Activated CD8-positive, alpha-beta memory T cell treated with anti-CD3 and anti-CD28 coated beads for 1 hour (primary cell): Measurements from ENCODE around the gene NUB1.

Experiments used
- DNase-seq, 2 donors: peaks; one replicate each; pipeline ENCODE4 v3.0.0-alpha.2; 2020; ENCODE audit warnings: low read depth in 1 of 2; ENCODE audit errors: extremely low read depth in 1 of 2

The NUB1 gene

DNA sequence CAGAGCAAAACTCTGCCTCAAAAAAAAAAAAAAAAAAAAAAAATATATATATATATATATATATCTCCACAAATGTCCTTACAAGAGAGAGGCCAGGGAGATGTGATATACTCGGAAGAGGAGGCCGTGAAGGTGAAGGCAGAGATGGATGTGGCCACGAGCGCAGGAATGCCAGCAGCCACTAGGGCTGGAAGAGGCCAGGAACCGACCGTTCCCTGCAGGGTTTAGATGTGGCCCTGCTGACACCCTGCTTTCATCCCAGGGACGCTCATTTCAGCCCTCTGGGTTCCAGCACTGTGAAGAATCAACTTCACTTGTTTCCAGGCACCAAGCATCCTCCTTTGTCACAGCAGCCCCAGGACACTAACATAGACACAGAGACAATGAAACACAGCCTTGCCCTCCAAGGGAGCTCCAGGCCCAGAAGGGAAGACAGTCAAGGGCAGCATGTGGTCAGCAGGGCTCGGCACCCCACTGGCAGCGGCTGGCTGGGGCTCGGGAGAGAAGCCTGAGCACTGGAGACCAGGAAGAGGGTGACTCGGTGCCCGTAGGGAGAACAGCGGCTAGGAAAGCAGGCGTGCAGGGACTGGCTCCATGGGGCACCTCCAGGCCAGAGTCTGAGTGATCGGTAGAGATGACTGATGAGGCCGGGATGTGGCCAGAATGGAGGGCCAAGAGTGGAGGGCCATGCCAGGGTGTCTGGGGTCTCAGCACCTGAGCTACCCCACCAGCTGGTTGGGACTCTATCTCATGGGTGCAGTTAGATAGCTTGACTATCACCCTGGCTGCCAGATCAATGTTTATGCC lies 60.6 kb downstream of the NUB1 start:
- no peak for DNase-seq

DNA sequence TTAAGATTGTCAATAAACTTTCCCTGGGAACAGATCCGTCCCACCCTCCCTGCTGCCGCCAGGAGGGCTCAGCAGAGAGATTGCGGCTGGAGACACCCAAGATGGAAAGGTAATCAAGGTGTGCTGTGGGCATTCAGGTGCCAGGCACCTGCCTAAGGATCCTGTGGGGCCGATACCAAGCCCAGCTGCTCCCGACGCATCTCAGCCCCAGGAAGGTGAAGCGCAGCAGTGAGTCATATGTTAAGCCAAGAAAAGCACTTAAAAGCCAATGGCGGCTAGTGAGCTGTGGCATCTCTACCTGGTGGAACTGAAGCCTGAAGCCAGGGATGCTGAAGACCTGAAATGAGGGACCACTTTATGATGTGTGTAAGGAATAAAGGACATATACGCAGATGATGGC lies 62.2 kb downstream of the NUB1 start:
- DNase-seq: no peak

DNA sequence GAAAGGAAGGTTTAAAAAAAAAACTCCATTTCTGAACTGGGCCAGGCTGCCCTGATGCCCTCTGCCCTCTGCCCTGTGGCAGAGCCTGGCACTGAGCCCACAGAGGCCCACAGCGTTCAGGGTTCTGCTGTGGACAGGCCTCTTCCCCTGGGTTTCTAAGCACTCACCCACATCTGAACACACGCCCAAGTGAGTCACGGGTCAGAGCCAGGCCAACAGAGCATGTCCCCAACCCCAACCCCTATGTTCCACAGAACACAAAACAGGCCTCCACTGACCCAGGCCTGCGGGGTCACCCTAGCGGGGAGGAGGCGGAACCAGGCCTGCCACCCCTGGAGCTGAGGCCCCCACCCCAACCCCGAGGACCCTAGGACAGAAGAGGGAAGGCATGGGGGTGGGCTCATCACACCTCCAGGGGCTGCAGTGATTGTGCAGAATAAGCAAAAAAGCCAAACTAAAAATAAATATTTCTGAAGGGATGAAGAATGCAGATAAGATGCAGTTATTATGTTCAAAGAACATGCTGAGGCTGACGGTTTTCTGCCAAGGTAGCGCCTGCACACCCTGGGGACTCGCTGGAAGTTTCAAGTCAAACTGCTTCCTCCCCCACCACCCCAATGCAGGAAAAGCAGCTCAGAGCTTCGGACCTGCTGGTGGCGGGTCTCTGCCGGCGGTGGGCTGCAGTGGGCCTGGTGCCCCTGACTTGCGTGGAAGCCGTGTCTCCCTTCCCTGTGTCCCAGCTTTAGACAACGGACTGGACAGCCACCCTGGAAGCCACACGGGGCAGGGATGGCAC lies 62.8 kb downstream of the NUB1 start:
- DNase-seq: no peak

DNA sequence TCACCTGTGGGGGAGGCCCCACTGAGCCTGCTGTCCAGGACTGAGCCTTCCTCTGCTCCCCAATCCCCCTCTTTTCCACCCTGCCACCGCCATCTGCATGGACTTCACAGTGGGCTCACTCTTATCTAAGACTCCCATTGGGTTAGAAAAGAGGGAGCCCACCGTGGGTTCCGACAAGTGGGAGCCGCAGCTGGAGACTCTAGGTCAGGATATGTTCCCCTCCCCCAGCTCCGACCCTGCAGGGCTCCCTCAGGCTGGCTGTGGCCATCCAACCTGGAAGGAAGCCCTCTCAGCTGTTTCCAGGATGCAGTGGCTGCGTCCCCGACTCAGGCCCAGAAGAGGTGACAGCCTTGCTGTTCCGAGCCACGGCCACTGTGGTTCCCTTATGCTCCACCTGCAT lies 63.4 kb downstream of the NUB1 start:
- DNase-seq: no peak

DNA sequence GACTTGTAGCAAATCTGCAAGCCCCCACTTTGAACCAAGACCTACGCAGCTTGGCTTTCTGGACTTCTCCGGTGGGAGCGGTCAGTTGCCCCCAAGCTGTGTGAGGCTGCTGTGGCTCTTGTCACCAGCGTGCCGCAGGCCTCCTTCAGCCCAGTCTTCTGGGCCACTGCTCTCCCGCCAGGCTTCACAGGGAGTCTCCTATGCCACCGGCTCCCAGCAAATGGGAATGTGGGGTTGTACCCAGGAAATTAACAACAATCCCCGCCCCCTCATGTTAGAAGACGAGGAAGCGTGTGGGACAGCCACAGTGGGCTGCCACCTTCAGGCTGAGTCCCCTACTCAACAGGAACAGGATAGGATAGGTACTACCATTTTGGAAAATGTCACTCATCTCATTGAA lies 64.0 kb downstream of the NUB1 start:
- no peak for DNase-seq

DNA sequence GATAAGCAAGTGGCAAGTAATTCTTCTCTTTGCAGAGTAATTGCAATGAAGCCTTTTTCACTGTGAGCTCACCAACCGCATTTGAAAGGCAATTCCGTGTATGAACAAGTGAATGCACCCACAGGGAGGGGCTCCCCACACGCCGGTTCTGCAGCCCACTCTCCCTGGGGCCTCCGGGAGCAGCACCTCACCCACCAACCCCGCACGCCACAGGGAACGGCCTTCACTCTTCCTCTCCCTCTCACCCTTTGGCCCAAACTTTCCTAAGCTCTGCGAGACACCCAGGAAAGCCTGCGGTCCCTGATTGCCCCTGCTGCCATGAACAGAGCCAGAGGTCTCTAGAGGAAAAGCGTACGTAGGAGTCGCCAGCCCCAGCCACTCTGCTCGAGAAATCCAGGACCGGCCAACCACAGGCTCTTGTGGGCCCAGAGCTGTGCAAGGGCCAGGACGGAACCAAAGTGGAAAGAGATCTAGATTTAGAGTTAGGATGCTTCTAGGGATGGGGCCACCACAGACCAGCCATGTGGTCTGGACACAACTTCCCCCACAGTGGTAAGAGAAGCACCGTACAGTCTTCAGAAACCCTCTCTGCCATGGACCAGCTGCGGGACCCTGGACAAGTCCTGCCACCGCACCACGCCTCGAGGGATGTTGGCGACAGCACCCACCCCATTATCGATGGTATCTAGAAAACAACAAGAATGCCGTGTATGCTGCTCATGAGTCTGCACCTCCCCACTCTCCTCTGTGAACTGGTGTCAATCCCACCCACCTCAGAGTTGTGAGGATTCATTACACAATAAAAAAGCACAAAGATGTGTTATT lies 64.7 kb downstream of the NUB1 start:
- DNase-seq: no peak

DNA sequence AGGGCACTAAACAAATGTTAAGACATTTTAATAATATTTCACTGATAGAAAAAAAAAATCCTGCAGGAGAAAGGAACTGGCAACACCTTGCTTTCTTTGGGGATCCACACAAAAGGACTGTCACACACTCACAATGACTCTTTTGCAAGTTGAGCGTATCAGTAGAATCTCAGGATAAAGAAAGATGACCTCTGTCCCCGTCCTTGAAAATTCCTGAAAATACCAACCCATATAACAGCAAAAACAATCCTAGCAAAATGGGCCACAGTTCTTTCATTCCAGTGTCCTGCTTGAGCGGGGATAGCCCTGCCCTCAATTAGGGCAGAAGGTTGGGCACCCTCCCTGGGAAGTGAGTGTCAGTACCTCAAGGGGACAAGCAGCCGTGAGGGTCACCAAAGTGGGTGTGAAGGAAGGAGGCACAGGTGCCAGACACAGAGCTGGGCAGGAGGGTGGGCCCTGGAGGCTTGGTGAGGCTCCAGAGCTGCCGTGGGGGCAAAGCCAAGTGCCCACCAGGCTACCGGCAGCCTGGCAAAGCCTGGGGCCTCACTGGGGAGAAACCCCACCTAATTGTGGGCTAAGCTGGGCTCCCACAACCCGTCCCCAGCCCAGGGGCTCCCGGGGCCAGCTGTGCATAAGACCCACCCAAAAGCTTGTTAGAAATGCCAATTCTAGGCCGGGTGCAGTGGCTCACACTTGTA lies 65.4 kb downstream of the NUB1 start:
- DNase-seq: no peak

DNA sequence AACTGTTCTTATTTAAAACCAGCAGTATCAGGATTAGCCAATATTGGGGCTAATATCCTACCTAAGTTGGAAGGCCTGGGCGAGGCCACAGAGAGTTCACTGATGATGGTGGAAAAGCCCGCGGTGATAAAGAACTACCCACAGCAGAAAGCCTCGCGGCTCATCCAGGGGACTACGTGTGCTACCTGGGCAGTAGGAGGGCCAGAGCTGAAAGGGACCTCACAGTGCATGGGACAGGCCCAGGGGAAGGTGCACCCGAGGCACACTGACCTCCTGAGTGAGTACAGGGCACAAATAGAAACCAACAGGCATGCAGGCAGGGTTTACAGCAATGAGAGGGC lies 66.9 kb downstream of the NUB1 start:
- DNase-seq: no peak

DNA sequence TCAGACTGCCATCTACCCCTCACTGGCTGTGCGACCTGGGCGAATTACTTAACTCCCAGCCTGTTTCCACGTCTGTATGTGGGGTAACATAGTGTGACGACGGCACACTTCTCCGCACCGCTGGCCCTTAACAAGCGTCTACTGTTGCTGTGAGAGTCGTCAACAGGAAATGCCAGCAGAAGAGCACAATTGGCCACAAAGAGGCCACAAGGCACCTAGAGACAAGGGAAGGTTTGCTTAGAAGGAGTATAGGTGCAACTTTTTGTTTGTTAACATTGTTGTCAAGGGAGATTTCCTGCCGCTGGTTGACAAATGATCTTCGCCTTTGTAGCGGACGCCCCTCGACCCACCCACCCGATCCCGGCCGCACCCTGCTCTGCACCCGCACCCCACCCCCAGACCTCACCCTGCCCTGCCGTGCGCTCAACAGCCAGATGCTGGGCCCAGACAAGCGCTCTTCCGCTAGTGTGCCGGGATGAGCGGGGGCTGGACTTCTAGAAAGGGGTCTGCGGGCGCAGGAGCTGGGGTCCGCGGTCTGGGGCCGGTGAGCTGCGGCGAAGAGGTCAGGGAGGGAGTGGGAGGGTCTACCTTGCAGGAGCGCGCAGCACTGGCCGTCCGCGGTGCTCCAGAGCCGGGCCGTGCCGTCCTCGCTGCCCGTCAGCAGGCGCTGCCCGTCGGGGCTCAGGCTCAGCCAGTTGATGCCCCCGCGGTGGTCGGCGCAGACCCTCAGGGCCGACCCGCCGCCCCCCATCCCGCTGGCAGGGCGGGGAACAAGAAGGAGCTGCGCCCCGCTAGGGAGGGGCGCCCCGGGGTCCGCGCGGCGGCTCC lies 67.4 kb downstream of the NUB1 start:
- DNase-seq: peak; percentile 41 to 46

DNA sequence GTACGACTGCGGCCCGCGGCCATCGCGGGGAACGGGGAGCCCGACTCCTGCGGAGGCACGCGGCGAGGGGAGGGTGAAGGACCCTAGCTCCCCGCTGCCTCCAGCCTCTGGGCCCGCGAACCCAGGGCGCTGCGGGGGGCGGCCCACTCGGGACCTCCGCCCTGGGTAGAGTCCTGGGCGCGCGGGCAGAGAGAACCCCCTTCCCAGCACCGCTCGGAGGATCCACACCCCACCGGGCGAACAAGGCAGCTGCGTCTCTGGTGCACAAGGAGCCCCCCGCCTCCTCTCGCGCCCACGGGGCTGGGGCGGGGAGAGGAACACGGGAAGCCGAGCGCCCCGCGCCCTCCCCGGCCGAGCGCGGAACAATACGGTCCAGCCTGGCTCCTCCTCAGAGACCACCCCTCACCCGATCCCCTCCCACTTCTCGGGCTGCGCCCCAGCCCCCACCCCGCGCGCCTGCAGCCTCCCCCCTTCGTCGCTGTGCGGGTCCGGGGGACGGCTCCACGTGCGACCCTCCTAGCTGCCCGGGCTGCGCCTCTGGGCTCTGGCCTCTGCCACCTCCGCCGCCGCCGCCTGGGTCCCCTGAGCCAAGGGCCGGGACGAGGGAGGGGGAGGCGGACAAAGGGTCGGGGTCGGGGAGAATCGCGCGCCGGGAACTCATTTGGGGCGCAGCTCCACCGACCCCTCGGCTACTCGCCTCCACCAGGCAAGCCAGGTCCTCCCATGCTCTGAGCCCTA lies 68.2 kb downstream of the NUB1 start, which contains the start of gene WDR86:
Gene WDR86 (minus strand): TSS at position 372 of the 738 bp plus-strand sequence. CDS start 449 bp downstream, outside the sequence.
- no peak for DNase-seq

DNA sequence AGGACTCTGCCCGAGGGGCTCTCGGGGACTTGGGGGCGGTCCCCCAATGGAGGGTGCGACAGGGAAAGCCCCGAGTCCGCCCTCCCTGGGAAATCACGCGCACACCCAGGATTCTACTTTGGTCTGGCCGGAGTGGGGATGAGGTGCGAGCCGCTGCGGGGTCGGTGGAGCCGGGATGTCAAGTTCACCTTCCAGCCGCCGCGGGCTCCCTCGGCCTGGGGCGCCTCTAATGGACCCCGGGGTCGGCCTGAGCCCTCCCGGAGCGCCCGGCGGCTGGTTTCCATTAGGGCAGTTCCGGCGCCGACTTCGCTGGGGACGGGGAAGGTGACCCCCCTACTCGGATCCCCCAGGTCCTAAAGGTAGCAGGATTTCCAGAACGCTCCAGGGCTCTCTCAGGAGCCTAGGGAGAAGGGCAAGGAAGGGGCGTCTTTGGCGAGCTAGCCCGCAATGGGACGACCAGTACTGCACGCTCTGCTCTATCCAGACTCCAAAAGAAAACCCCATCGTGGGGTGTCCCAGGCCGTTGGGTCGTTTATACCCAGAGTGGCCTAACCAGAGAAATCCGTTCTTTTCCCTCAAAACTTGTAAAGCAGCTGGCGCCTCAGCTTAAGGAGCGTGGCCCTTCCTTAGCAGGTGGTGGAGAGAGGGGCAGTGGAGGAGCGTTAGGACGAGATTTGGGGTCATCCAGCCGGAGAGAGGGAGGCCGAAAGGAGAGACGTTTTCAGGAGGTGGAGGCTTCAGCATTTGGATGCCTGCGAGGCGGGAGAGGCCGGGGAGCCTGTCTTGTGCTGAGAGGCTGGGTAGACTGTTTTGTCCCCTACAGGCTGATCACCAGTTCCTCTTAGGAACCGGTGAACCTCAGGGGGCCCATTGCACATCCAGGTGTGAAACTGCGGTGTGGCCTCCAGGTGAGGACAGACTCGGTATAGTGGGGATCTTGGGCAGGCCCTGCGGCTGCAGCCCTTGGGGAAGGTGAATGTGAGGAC lies 69.1 kb downstream of the NUB1 start:
- no peak for DNase-seq

DNA sequence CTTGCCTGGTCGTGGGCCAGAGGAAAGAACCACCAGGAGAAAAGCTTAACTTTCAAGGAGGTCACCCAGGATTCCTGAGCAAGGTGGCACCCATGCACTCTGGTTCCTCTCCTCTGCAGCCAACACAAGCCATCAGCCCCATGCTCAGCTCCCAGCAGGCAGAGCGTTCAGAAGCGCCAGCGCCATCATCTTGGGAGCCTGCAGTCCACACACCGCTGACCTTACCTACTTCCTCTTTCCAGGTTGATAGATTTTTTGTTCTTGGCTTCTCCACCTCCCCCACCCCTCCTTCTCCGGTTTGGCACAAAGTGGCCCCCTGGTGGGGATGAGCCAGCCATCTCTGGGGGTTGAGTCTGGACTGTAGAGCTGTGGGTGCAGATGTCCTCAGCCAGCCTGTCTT lies 69.9 kb downstream of the NUB1 start:
- no peak for DNase-seq

DNA sequence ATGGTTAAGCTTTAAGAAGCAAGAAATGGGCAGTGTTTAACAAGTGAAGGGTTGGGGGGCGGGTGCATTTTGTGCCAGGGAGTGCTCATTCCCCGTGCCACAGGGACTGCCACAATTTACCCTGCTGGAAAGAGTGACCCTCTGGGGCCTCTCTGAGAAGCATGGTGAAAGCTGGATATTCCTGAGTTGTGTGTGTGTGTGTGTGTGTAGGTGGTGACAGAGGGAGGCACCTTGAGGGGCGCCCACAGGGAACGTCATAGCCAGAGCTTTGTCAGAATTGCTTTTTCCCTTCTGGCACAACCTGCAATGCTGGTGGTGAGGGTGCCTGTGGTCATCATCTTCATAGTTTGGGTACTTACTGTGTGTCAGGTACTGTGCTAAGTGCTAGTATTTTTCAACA lies 70.7 kb downstream of the NUB1 start:
- DNase-seq: no peak

DNA sequence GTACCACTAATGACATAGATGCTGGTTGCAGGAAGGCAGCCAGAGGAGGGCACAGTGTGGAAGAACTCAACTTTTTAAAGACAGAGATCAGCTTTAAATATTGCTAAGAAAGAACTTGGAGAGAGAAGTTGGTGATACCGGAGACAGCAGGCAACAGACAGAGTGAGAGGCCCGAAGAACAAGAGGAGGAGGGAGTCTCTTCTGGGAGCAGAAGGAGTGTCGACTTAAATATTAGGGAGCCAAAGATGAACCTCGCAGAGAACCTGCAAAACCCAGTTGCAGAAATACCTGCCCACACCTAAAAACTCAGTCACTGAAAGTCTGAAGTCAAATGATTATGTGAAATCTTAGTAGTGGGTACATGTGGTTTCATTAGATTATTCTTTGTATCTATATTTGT lies 71.6 kb downstream of the NUB1 start:
- no peak for DNase-seq

DNA sequence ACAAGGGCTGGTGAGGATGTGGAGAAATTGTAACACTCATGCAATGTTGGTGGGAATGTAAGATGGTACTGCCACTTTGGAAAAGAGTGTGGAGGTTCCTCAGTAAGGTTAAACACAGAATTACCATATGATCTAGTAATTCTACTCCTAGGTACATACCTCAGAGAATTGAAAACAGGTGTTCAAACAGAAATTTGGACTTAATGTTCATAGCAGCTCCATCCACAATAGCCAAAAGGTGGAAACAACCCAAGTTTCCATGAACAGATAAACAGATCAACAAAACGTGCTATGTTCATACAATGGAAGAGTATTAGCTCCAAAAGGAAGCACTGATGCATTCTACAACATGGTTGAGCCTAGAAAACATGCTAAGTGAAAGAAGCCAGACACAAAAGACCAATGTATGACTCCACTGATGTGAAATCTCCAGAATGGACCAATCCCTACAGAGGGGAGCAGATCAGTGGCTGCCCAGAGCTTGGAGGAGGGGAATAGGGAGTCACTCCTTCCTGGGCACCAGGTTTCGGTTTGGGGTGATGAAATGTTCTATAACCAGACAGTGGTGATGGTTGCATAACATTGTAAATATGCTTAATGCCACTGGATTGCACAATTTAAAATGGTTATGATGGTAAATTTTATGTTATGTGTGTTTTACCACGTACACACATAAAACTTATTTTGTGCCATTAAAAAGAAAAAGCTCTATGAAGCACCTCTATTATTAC lies 73.9 kb downstream of the NUB1 start:
- no peak for DNase-seq

DNA sequence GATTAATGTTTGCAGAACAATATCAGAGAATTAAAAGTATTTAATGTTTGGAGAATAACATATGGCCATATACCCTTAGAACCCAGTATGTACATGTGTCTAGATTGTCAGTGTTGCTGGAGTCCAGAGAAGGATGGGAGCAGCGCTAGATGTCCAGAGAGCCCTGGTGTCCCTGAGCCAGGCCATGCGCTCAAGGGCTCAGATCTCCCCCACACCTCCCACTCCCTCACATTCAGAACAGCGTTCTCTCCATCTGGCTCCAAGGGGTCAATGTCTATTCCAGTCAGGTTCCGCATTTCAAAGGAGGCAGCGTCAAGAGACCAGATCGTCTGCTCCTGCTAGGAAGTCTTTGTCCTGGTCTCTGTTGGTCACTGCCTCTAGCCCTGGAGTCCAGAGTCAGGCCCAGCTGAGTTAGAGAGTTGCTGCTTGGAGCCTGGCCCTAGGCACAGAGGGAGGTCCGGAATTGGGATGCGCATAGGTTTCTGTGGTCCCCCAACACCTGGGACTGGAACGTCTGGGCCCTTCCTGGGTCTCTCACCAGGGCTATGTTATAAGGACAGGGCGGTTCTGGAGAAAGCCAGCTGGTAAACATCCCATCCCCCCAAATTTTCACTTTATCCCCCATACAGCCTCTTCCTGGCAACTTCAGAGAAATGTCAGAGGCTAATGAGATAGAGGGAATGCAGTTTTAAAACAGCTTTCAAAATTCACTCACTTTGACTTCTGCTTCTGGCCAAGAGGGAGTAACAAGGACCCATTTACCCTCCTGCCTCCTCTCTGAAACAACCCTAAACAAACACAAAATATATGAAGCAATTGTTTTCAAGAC lies 74.7 kb downstream of the NUB1 start:
- no peak for DNase-seq

DNA sequence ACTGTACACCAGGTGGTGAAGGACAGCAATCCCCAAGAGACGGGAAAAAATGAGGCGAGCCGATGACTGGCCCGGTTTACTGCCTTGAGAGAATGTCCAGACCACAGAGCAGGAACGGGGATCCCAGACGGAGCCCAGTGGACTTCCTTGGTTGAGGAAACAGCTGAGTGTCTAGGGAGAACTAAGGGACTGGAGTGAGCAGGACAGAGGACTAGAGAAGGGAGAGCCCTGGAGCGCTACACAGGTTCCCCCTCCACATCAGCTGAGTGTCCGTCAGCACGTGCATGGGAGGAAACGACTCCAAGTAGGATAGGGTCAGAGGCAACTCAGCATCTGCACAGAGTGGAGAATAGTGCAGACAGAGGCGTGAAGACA lies 75.3 kb downstream of the NUB1 start:
- DNase-seq: no peak
